ENCODE data around the gene ZNF264.

The ZNF264 gene

DNA sequence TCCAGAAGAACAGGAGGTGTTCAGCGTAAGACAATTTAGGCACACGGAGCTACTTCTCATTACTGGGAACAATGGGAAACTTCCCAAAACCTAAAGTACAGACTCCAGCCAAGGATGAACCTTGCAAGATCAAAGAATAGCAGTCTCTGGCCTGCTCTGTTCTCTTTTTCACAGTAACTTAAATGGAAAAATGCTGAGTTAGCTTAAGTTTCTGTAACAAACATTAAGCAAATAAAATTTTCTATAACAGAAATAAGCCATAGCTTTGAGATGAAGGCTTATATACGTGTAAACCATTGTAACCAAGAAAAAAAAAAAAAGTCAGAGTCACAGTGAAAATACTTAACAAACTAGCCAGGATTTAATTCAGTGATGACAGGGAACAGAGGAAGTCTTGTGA lies 70.7 kb downstream of the ZNF264 start:
- CTCF ChIA-PET: no interaction called here
- POLR2A ChIA-PET: no interaction called here
- no peak for DNase-seq (ENCODE audit: extremely low spot score)
- TF ChIP-seq NFRKB (IDR thresholded peaks at IDR 0.05): no peak
- TF ChIP-seq L3MBTL2 (conservative IDR thresholded peaks at IDR 0.05): no peak
- no peak for TF ChIP-seq LEF1 (IDR thresholded peaks at IDR 0.05; ENCODE audit: borderline replicate concordance)
- no peak for TF ChIP-seq TARDBP (IDR thresholded peaks at IDR 0.05)
- TF ChIP-seq ARNT (IDR thresholded peaks at IDR 0.05): no peak
- TF ChIP-seq ZNF384 (IDR thresholded peaks at IDR 0.05): no peak
- TF ChIP-seq SUZ12 (IDR thresholded peaks at IDR 0.05): no peak
- TF ChIP-seq FOXK2 (IDR thresholded peaks at IDR 0.05): no peak

- POLR2A ChIA-PET: no interaction called here
- TF ChIP-seq CTBP1 (IDR thresholded peaks at IDR 0.05; ENCODE audit: borderline replicate concordance) (no peak), ARNT (IDR thresholded peaks at IDR 0.05) (no peak), FOXA1 (IDR thresholded peaks at IDR 0.05) (no peak), SUZ12 (IDR thresholded peaks at IDR 0.05) (no peak), NFRKB (IDR thresholded peaks at IDR 0.05) (no peak), SP1 (IDR thresholded peaks at IDR 0.05) (no peak), LEF1 (IDR thresholded peaks at IDR 0.05; ENCODE audit: borderline replicate concordance) (no peak), L3MBTL2 (conservative IDR thresholded peaks at IDR 0.05) (no peak), ZNF384 (IDR thresholded peaks at IDR 0.05) (no peak)
- CTCF ChIA-PET: no interaction called here
- DNase-seq (ENCODE audit: extremely low spot score): no peak
Observed at GRCh38 chr19:57263244-57263741, 72.0 kb downstream of the ZNF264 start.

DNA sequence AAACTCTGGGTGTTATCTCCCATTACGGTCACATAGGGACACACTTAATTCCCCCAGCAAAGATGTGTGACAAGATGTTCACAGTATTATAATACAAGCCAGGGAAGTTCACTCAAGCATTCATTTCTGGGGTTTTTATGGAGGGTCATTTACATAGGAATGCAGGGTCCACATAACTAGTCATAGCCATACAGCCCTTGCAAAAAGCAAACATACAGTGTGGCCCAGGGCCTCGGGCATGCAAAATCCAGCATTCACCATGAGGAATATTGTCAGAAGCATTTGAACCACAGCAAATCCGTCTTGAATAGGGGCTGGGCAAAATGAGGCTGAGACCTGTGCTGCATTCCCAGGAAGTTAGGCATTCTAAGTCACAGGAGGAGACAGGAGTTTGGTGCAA lies 76.0 kb downstream of the ZNF264 start:
- ChIA-PET CTCF (no interaction called here), POLR2A (no interaction called here)
- no peak for DNase-seq (ENCODE audit: extremely low spot score)
- TF ChIP-seq FOXM1 (IDR thresholded peaks at IDR 0.05; ENCODE audit: borderline replicate concordance) (no peak), NFRKB (IDR thresholded peaks at IDR 0.05) (no peak), TARDBP (IDR thresholded peaks at IDR 0.05) (no peak), FOXK2 (IDR thresholded peaks at IDR 0.05) (no peak), FOXA1 (IDR thresholded peaks at IDR 0.05) (no peak), ARNT (IDR thresholded peaks at IDR 0.05) (no peak), HDGF (IDR thresholded peaks at IDR 0.05; ENCODE audit: borderline replicate concordance) (no peak), LEF1 (IDR thresholded peaks at IDR 0.05; ENCODE audit: borderline replicate concordance) (no peak), SUZ12 (IDR thresholded peaks at IDR 0.05) (no peak), ELF4 (IDR thresholded peaks at IDR 0.05) (no peak), BHLHE40 (IDR thresholded peaks at IDR 0.05; ENCODE audit: borderline replicate concordance) (no peak), CTBP1 (IDR thresholded peaks at IDR 0.05; ENCODE audit: borderline replicate concordance) (no peak)
- TF ChIP-seq, protein P1, sequence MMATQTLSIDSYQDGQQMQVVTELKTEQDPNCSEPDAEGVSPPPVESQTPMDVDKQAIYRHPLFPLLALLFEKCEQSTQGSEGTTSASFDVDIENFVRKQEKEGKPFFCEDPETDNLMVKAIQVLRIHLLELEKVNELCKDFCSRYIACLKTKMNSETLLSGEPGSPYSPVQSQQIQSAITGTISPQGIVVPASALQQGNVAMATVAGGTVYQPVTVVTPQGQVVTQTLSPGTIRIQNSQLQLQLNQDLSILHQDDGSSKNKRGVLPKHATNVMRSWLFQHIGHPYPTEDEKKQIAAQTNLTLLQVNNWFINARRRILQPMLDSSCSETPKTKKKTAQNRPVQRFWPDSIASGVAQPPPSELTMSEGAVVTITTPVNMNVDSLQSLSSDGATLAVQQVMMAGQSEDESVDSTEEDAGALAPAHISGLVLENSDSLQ (IDR thresholded peaks at IDR 0.05): no peak

DNA sequence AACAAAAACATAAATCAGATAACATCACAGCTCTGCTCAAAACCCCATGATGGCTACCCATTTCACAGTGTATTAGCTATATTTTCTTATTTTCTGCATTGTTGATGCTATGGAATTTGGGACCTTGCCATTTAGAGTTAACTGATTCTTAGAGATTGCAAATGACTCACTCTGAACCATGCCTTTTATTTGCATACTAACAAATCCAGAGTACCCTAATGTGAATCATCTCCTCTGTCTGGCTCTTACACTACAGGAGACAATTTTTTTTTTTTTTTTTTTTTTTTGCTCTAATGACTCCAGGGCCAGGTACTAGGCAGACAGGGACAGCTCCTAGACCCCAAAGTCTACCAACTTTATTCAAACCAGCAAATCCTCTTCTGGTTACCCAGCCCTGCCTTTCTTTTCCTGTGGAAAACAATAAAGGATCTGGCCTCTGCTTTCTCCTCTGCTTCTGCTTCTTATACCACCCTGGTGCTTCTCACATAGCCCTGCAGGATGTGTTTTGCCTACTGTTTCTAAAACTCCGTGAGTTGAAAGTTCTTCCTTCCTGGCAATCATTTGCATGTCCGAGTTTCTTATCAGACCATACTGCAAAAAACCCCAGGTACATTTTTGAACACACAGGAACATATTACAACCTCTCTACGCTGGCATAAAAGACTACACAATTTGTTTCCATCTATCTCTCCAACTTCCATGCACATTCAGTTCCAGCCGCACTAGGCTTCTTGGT lies 78.4 kb downstream of the ZNF264 start:
- CTCF ChIA-PET: no interaction called here

GRCh38 chr19:57271280-57271679 lies 80.0 kb downstream of the ZNF264 start:
- POLR2A ChIA-PET: no interaction called here
- TF ChIP-seq ARNT (IDR thresholded peaks at IDR 0.05): no peak
- TF ChIP-seq, protein P1 (IDR thresholded peaks at IDR 0.05): no peak
- TF ChIP-seq L3MBTL2 (conservative IDR thresholded peaks at IDR 0.05): no peak
- TF ChIP-seq FOXA1 (IDR thresholded peaks at IDR 0.05): no peak
- TF ChIP-seq ELF4 (IDR thresholded peaks at IDR 0.05): no peak
- no peak for TF ChIP-seq FOXM1 (IDR thresholded peaks at IDR 0.05; ENCODE audit: borderline replicate concordance)
- no peak for TF ChIP-seq SUZ12 (IDR thresholded peaks at IDR 0.05)
- TF ChIP-seq NFRKB (IDR thresholded peaks at IDR 0.05): no peak
- no peak for TF ChIP-seq ZNF384 (IDR thresholded peaks at IDR 0.05)
- TF ChIP-seq FOXK2 (IDR thresholded peaks at IDR 0.05): no peak
- no peak for TF ChIP-seq BHLHE40 (IDR thresholded peaks at IDR 0.05; ENCODE audit: borderline replicate concordance)
- no peak for TF ChIP-seq TARDBP (IDR thresholded peaks at IDR 0.05)
- DNase-seq (ENCODE audit: extremely low spot score): no peak
- CTCF ChIA-PET: no interaction called here

More for the DNA sequence above, 78.4 kb downstream of the ZNF264 start:
- DNase-seq (ENCODE audit: extremely low spot score): no peak
- POLR2A ChIA-PET: no interaction called here
- TF ChIP-seq SP1 (IDR thresholded peaks at IDR 0.05): no peak
- TF ChIP-seq LEF1 (IDR thresholded peaks at IDR 0.05; ENCODE audit: borderline replicate concordance): no peak
- no peak for TF ChIP-seq HDGF (IDR thresholded peaks at IDR 0.05; ENCODE audit: borderline replicate concordance)
- no peak for TF ChIP-seq FOXK2 (IDR thresholded peaks at IDR 0.05)
- no peak for TF ChIP-seq FOXM1 (IDR thresholded peaks at IDR 0.05; ENCODE audit: borderline replicate concordance)
- TF ChIP-seq CTBP1 (IDR thresholded peaks at IDR 0.05; ENCODE audit: borderline replicate concordance): no peak
- no peak for TF ChIP-seq ARNT (IDR thresholded peaks at IDR 0.05)
- TF ChIP-seq, protein P1 (IDR thresholded peaks at IDR 0.05): no peak
- no peak for TF ChIP-seq ZNF384 (IDR thresholded peaks at IDR 0.05)
